ENCODE measurements around the gene ARSD. TPM values are rescaled to one million over a fixed set of nuclear protein-coding genes. Genes with fewer than 3 reads are reported as not detected.

The ARSD gene
- polyA plus RNA-seq, 1 of the 3 experiments (the other 2 are of a cell fraction): 19.8 TPM

DNA sequence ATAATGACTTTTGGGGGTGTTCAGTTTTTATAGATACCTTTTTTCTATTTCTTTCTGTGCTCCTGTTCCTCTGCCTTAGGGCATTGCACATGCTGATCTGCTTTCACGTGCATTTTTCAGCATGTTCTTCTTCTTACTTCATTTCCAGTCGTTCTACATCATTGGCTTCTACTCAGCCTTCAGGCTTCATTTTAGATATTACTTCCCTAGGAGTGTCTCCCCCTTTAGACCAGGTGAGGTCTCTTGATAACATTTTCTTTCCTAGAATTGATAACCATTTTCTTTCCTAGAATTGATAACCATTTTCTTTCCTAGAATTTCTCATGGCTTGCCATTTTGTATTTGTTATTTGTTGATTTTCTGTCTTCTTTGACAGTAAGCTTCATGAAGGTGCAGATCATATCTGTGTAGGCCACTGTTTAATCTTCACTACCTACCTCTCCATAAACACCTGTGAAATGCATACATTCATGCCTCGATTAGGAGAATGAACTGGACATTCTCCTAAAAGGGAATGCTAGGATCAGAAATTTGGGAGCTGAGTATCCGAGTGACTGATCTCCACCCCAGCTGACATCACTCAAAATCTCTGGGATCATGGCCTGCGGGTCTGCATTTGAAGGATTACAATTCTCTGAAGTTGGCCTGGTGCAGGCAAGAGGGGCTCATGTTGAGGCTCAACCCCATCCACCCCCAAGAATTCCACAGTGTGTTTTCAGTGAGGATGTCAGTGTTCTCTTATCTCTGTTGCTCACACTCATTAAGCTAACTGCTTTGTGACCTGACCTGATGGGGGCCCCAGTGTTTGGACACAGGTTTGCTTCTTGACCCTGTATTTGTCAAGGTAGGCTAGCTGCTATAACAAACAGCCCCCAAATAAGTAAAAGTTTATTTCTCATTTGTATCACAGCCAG is 54.7 kb downstream of the ARSD start:
- ChIA-PET POLR2A (no interaction called here), CTCF (no interaction called here)
- H4K20me1 ChIP-seq (ENCODE audit: insufficient read depth): no peaks in the 10 kb centered on the region
- no peaks in the 10 kb centered on the region for H3F3A ChIP-seq (replicated peaks; ENCODE audit: insufficient read depth)
- DNase-seq: no peak
- H3K9me2 ChIP-seq: no peaks in the 10 kb centered on the region
- no peak overlapping the region for H3K27ac ChIP-seq (ENCODE audit: low read depth in 2 of 2, low read length in 1 of 2)
- no peak overlapping the region for H3K4me3 ChIP-seq (ENCODE audit: low read depth in 2 of 2, low read length in 1 of 2)
- no peaks in the 10 kb centered on the region for H3K79me2 ChIP-seq (ENCODE audit: insufficient read depth)
- no peaks in the 10 kb centered on the region for H3K4me1 ChIP-seq (ENCODE audit: control insufficient read depth in 1 of 2, insufficient read depth in 2 of 2, low read depth in 1 of 2, low read length in 1 of 2)
- H2AFZ ChIP-seq (ENCODE audit: low read depth): no peak overlapping the region
- no peaks in the 10 kb centered on the region for H3K9me3 ChIP-seq
- no peak overlapping the region for H3K9ac ChIP-seq
- TF ChIP-seq MAX (IDR thresholded peaks at IDR 0.05; ENCODE audit: low read depth) (no peak), RFX5 (IDR thresholded peaks at IDR 0.05; ENCODE audit: low read length) (no peak), TEAD4 (IDR thresholded peaks at IDR 0.05; ENCODE audit: borderline replicate concordance, insufficient read depth) (no peak), MEF2A (IDR thresholded peaks at IDR 0.05; ENCODE audit: borderline replicate concordance, low read depth) (no peak), JUND (IDR thresholded peaks at IDR 0.05) (no peak), ELF1 (IDR thresholded peaks at IDR 0.05) (no peak), NFIC (IDR thresholded peaks at IDR 0.05; ENCODE audit: borderline replicate concordance) (no peak), USF2 (IDR thresholded peaks at IDR 0.05; ENCODE audit: borderline replicate concordance, low read depth, low read length) (no peak), NRF1 (IDR thresholded peaks at IDR 0.05; ENCODE audit: low read depth, low read length) (no peak), CTCF (IDR thresholded peaks at IDR 0.05) (no peak), SMC3 (IDR thresholded peaks at IDR 0.05; ENCODE audit: low read depth, low read length) (no peak), GABPA (IDR thresholded peaks at IDR 0.05; ENCODE audit: low read depth) (no peak), MXI1 (IDR thresholded peaks at IDR 0.05; ENCODE audit: low read depth, low read length) (no peak), TAF1 (IDR thresholded peaks at IDR 0.05; ENCODE audit: borderline replicate concordance, low read depth, low read length) (no peak), FOXJ3 (CRISPR knock-in tag; IDR thresholded peaks at IDR 0.05) (no peak)
- TF ChIP-seq, protein P1, sequence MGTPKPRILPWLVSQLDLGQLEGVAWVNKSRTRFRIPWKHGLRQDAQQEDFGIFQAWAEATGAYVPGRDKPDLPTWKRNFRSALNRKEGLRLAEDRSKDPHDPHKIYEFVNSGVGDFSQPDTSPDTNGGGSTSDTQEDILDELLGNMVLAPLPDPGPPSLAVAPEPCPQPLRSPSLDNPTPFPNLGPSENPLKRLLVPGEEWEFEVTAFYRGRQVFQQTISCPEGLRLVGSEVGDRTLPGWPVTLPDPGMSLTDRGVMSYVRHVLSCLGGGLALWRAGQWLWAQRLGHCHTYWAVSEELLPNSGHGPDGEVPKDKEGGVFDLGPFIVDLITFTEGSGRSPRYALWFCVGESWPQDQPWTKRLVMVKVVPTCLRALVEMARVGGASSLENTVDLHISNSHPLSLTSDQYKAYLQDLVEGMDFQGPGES (IDR thresholded peaks at IDR 0.05; ENCODE audit: low read depth, low read length): no peak
- TF ChIP-seq, protein P2, sequence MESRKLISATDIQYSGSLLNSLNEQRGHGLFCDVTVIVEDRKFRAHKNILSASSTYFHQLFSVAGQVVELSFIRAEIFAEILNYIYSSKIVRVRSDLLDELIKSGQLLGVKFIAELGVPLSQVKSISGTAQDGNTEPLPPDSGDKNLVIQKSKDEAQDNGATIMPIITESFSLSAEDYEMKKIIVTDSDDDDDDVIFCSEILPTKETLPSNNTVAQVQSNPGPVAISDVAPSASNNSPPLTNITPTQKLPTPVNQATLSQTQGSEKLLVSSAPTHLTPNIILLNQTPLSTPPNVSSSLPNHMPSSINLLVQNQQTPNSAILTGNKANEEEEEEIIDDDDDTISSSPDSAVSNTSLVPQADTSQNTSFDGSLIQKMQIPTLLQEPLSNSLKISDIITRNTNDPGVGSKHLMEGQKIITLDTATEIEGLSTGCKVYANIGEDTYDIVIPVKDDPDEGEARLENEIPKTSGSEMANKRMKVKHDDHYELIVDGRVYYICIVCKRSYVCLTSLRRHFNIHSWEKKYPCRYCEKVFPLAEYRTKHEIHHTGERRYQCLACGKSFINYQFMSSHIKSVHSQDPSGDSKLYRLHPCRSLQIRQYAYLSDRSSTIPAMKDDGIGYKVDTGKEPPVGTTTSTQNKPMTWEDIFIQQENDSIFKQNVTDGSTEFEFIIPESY (IDR thresholded peaks at IDR 0.05; ENCODE audit: borderline replicate concordance, low read depth): no peak
- TF ChIP-seq, protein P3, sequence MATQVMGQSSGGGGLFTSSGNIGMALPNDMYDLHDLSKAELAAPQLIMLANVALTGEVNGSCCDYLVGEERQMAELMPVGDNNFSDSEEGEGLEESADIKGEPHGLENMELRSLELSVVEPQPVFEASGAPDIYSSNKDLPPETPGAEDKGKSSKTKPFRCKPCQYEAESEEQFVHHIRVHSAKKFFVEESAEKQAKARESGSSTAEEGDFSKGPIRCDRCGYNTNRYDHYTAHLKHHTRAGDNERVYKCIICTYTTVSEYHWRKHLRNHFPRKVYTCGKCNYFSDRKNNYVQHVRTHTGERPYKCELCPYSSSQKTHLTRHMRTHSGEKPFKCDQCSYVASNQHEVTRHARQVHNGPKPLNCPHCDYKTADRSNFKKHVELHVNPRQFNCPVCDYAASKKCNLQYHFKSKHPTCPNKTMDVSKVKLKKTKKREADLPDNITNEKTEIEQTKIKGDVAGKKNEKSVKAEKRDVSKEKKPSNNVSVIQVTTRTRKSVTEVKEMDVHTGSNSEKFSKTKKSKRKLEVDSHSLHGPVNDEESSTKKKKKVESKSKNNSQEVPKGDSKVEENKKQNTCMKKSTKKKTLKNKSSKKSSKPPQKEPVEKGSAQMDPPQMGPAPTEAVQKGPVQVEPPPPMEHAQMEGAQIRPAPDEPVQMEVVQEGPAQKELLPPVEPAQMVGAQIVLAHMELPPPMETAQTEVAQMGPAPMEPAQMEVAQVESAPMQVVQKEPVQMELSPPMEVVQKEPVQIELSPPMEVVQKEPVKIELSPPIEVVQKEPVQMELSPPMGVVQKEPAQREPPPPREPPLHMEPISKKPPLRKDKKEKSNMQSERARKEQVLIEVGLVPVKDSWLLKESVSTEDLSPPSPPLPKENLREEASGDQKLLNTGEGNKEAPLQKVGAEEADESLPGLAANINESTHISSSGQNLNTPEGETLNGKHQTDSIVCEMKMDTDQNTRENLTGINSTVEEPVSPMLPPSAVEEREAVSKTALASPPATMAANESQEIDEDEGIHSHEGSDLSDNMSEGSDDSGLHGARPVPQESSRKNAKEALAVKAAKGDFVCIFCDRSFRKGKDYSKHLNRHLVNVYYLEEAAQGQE (IDR thresholded peaks at IDR 0.05; ENCODE audit: low read depth, low read length): no peak
- no peaks in the 10 kb centered on the region for H3K36me3 ChIP-seq (replicated peaks in 1 of 2; ENCODE audit: control insufficient read depth in 1 of 2, insufficient read depth in 2 of 2, low read length in 1 of 2)
- H3K27me3 ChIP-seq (ENCODE audit: insufficient read depth): no peaks in the 10 kb centered on the region
- H3K4me2 ChIP-seq: no peak overlapping the region
- 19% methylated on average over 5 of the region's 5 CpGs for WGBS (ENCODE audit: low lambda C conversion rate)

Measured in SK-N-SH (cell line).